Measurements from ENCODE around the gene STEEP1.
"Not testable (repeated sequence)": the region's sequence is repeated elsewhere in the genome, so short reads cannot be mapped to it uniquely, and the experiment has no call there.

Gene STEEP1

GRCh38 chrX:119516157-119516702 is 49.0 kb downstream of the STEEP1 start:
- peak; percentile 39 to 61 for DNase-seq (ENCODE audit: low read depth in 1 of 2, low spot score in 1 of 2)
- no peak for TF ChIP-seq JUND (IDR thresholded peaks at IDR 0.05; ENCODE audit: low read depth)
- in situ Hi-C loops (cut with HindIII; ENCODE audit: low pct_unique_long_range_greater_than_20kb, low sequenced_read_pairs) = no loop called here

DNA sequence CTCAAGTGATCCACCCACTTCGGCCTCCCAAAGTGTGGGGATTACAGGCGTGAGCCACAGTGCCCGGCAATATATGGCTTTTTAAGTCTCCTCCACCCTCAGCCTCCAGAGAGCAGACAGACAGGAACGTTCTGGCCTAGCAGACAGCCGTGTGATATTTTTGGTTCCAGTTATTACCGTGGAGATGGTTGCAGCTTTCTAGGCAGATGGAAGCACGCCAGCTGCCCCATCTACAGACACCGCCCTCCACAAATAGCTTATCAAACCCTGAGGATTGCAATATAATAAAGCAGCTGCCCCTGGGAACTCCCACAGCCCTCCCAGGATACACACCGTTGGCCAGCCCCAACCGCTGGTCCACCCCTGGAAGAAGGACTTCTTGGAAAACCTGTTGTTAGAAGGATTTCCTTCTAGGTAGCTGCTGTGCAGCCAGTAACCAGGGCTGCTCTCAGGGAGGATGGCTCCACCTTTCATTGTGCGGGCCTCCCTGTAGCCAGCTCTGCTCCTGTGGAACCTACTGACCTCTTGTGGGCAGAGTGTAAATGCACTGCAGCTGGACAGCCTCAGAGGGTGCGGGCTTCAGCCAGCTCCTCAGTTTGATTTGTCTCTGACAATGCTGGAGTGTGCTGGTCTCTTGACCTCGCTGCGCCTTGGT is 52.9 kb downstream of the STEEP1 start:
- no peak for TF ChIP-seq JUND (IDR thresholded peaks at IDR 0.05; ENCODE audit: low read depth)
- in situ Hi-C loops (cut with HindIII; ENCODE audit: low pct_unique_long_range_greater_than_20kb, low sequenced_read_pairs) = no loop called here
- DNase-seq (ENCODE audit: low read depth in 1 of 2, low spot score in 1 of 2) = peak; percentile 45 to 77

- TF ChIP-seq JUND (IDR thresholded peaks at IDR 0.05; ENCODE audit: low read depth) = no peak
- in situ Hi-C loops (cut with HindIII; ENCODE audit: low pct_unique_long_range_greater_than_20kb, low sequenced_read_pairs) = no loop called here
- no peak for DNase-seq (ENCODE audit: low read depth in 1 of 2, low spot score in 1 of 2)
Observed at GRCh38 chrX:119507206-119507605, 58.0 kb downstream of the STEEP1 start.

DNA sequence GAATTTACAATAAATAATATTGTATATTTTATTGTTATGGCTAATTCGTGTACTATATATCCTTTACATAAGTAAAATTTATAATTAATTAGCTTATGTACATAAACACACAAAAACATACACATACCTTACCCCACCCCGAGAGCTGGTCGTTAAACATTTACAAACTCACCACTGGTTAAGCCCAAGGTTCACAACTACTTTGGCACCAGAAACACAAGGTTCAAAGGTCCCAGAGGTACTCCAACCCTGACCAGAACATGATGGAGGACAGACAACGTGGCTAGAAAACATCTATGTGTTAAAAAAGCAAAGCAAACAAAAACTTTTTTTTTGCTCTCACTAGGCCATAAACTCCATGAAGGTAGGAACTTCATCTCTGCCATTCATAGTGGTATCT is 59.3 kb downstream of the STEEP1 start:
- in situ Hi-C loops (cut with HindIII; ENCODE audit: low pct_unique_long_range_greater_than_20kb, low sequenced_read_pairs) = no loop called here
- DNase-seq (ENCODE audit: low read depth in 1 of 2, low spot score in 1 of 2) = no peak
- TF ChIP-seq JUND (IDR thresholded peaks at IDR 0.05; ENCODE audit: low read depth) = no peak

GRCh38 chrX:119505145-119505544 is 60.1 kb downstream of the STEEP1 start:
- DNase-seq (ENCODE audit: low read depth in 1 of 2, low spot score in 1 of 2); in situ Hi-C loops (cut with HindIII; ENCODE audit: low pct_unique_long_range_greater_than_20kb, low sequenced_read_pairs): not testable (repeated sequence)

DNA sequence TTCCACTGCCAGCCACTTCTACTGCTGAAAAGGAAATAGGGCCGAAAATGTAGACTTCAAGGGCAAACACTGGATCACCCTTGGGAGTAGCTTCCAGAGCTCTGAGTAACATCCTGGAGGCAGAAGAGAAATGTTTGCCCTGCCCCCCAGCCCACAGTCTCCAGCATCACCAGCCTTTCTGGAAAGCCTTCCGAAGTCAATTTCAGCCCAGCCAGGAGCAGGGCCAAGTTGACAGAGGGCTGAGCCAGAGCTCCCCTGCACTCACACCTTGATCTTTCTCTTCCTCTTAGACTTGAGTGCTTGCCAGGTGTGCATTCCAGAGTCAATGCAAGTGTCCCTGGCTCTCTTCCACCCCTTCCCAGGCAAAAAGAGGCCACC is 61.7 kb downstream of the STEEP1 start:
- peak in 1 of 2 experiments; percentile 38 for DNase-seq (ENCODE audit: low read depth in 1 of 2, low spot score in 1 of 2)
- no peak for TF ChIP-seq JUND (IDR thresholded peaks at IDR 0.05; ENCODE audit: low read depth)
- in situ Hi-C loops (cut with HindIII; ENCODE audit: low pct_unique_long_range_greater_than_20kb, low sequenced_read_pairs) = no loop called here

DNA sequence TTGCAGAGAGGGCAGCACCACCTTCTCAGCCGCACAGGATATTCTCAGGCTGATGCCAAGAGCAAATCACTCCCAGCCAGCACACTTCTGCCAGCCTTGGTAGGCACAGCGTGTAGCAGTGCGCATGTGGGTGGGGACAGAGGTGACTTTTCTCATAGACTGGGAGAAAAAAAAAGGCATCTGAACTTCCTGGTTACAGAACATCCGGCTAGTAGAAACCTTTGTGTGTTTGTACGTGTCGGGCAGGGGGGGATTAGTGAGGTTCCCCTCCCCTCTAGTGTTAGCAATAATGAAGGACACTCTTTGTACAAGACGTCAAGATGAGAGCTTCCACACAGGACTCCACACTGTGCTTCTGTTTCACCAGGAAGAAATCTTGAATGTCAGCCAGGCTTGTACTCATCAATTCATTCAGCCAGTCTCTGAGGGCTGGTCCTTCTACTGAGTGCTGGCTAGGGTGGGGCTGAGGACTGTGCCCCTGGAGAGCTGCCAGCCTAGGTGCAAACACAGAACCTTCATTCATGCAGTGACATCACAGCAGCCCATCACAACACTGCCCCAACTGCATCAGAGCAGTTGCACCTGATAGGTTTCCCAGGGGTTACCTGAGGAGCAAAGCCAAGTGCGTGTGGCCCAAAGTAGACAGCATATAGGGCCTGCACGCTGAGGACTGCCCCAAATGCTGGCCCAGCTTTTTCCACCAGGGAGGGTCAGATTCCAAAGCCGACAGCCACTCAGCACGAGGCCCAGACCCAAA is 62.3 kb downstream of the STEEP1 start:
- DNase-seq (ENCODE audit: low read depth in 1 of 2, low spot score in 1 of 2) = no peak
- in situ Hi-C loops (cut with HindIII; ENCODE audit: low pct_unique_long_range_greater_than_20kb, low sequenced_read_pairs) = no loop called here
- no peak for TF ChIP-seq JUND (IDR thresholded peaks at IDR 0.05; ENCODE audit: low read depth)

- DNase-seq (ENCODE audit: low read depth in 1 of 2, low spot score in 1 of 2) = peak in 1 of 2 experiments; percentile 55
- no peak for TF ChIP-seq JUND (IDR thresholded peaks at IDR 0.05; ENCODE audit: low read depth)
- in situ Hi-C loops (cut with HindIII; ENCODE audit: low pct_unique_long_range_greater_than_20kb, low sequenced_read_pairs) = no loop called here
Observed at GRCh38 chrX:119501511-119502148, 63.6 kb downstream of the STEEP1 start.

GRCh38 chrX:119500061-119500800 is 65.0 kb downstream of the STEEP1 start:
- no peak for DNase-seq (ENCODE audit: low read depth in 1 of 2, low spot score in 1 of 2)
- TF ChIP-seq JUND (IDR thresholded peaks at IDR 0.05; ENCODE audit: low read depth) = no peak
- in situ Hi-C loops (cut with HindIII; ENCODE audit: low pct_unique_long_range_greater_than_20kb, low sequenced_read_pairs) = no loop called here

DNA sequence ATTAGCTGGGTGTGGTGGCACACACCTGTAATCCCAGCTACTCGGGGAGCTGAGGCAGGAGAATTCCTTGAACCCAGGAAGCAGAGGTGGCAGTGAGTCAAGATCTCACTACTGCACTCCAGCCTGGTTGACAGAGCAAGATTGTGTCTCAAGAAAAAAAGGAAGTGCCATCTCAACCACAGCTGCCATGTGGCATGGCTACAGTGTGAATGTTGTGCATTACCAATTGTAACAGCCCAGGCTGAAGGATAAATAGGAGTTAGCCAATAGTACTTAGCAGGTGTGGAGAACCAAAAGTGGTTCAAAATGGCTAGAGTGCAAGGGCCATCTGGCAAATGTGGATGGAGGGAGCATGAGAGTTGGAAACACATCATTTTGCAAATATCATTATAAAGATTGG is 68.0 kb downstream of the STEEP1 start:
- no peak for TF ChIP-seq JUND (IDR thresholded peaks at IDR 0.05; ENCODE audit: low read depth)
- no peak for DNase-seq (ENCODE audit: low read depth in 1 of 2, low spot score in 1 of 2)
- in situ Hi-C loops (cut with HindIII; ENCODE audit: low pct_unique_long_range_greater_than_20kb, low sequenced_read_pairs) = no loop called here

DNA sequence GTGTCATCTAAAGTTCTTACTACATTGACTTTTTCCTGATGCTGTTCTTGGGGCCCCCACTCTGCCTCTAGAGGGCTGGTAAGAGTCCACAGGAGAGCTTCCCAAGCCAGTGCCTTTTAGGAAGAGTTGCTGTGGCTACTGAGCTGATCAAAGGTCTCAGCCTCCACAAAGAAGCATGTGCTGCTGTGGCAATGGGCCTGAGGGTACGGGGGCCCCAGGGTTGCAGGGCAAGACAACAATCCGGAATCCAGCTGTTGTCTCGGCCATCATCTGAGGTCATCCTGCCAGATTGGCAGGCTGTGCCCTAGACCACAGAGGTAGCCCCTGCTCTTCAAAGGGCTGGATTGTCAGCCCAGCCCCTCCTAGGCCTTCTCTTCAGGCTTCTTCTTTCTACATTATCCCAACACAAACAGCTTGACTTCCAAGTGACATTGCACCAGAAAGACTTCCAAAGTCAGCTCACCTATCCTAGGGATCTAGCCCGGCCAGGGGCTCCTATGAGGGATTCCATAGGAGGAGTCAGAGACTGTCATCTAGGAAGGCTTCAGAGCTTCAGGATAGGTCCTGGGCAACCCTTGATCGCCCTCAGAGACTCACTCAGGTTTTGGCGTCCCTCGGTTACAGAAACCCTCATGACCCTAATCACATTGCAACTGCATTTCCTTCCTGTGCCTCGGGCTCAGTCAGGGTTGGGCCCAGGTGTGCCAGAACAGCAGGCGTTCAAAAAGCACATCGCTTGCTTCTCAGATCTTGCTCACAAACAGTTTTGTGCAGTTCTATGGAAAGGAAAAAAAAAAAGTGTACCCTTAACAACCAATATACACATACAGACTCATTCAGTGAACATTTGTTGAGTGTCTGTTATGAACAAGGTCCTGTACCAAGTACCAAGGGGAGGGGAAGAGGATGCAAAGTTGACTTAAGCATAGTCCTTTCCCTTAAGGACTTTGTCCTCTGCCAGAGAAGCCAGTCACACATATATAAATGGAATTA is 69.2 kb downstream of the STEEP1 start:
- in situ Hi-C loops (cut with HindIII; ENCODE audit: low pct_unique_long_range_greater_than_20kb, low sequenced_read_pairs) = no loop called here
- no peak for DNase-seq (ENCODE audit: low read depth in 1 of 2, low spot score in 1 of 2)
- TF ChIP-seq JUND (IDR thresholded peaks at IDR 0.05; ENCODE audit: low read depth) = no peak

GRCh38 chrX:119493851-119494495 is 71.2 kb downstream of the STEEP1 start:
- DNase-seq (ENCODE audit: low read depth in 1 of 2, low spot score in 1 of 2); in situ Hi-C loops (cut with HindIII; ENCODE audit: low pct_unique_long_range_greater_than_20kb, low sequenced_read_pairs): not testable (repeated sequence)
